Activated CD8-positive, alpha-beta memory T cell treated with anti-CD3 and anti-CD28 coated beads, Interleukin-2, amount 50 U/mL, for 24 hours (primary cell): ENCODE results near the gene TSHZ2.
"Not testable (repeated sequence)": the region's sequence is repeated elsewhere in the genome, so short reads cannot be mapped to it uniquely, and the experiment has no call there.

Source experiments
- DNase-seq: peaks from one replicate; pipeline ENCODE4 v3.0.0-alpha.2; 2020; ENCODE audit errors: extremely low read depth

Gene TSHZ2

DNA sequence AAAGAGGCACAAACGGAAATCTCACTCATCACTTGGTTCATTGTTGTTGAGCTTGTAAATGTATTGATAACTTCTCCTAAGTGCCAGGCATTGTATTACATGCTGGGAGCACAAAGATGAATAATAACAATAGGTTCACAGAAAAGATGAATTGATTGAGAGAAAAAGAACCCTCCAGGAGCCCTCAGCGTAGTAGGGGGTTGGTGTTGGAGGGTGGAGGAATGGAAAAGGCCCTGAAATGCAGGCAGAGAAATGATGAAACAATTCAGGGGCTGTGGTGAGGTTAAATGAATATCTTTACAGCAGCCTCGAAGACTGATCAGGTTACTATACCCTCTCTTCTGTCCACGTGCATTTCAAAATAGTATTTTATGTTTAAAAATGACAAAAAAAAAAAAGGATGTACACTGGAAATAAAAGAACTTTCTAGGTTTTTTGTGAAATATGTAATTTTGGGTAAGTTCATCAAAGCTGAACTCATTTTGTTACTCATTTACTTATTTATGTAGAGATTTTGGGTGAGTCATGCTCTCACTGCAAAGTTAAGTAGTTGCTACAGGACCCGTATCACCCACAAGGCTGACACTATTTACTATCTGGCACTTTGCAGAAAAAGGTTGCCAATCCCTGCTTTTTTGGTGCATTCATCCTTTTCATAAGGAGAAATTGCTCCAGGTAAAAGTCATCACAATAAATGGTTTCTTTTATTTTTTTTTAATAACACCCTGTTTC lies 344.2 kb downstream of the TSHZ2 start:
- DNase-seq = no peak

DNA sequence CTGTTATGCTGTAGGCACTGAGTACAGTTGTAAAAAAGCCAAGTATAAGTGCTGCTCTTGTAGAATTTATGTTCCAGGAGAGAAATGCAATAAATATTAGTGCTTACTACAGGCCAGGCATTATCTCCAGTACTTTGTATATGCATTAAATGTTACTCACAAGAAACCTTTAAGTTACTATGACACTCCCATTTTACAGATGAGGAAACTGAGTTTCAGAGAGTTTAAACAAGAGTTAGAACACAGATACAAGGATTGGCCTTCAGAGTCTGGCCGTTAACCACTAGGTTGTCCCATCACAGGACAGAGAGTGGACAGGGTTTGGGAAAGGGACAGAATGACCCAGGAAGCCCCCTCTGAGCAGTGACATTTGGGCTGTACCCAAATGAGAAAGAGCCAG lies 347.0 kb downstream of the TSHZ2 start:
- DNase-seq = no peak

DNA sequence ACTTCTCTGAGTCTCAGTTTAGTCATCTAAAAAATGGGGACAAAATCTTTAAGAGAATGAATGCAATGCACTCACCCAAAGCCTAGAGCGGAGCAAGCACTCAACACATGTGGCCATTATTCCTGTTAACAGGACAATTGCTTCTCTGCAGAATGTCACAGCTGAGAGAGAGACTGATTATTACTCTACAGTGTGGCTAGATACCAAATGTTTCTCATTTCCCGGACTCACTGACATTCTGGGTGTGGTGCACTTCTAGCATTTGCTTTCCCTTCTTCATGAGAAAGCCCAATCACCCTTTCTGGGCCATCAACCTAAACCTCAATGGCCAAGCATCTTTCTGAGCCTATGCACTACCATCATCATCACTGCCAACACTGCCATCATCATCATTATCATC lies 347.6 kb downstream of the TSHZ2 start:
- DNase-seq = no peak

- no peak for DNase-seq
These were observed 348.5 kb downstream of the TSHZ2 start for GRCh38 chr20:53320701-53321100.

GRCh38 chr20:53321596-53321995 lies 349.4 kb downstream of the TSHZ2 start:
- no peak for DNase-seq

- DNase-seq = no peak
These were observed 350.5 kb downstream of the TSHZ2 start for GRCh38 chr20:53322651-53323050.

DNA sequence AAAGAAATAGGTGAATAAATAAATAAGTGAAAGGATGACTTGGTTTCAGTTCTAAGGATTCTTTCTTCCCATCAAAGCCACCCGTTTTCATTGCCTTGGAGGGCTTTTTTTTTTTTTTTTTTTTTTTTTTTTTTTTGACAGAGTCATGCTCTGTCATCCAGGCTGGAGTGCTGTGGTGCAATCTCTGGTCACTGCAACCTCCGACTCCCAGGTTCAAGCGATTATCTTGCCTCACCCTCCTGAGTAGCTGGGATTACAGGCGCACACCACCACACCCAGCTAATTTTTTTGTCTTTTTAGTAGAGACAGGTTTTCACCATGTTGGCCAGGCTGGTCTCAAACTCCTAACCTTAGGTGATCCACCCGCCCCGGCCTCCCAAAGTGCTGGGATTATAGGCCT lies 351.3 kb downstream of the TSHZ2 start:
- DNase-seq = not testable (repeated sequence)

DNA sequence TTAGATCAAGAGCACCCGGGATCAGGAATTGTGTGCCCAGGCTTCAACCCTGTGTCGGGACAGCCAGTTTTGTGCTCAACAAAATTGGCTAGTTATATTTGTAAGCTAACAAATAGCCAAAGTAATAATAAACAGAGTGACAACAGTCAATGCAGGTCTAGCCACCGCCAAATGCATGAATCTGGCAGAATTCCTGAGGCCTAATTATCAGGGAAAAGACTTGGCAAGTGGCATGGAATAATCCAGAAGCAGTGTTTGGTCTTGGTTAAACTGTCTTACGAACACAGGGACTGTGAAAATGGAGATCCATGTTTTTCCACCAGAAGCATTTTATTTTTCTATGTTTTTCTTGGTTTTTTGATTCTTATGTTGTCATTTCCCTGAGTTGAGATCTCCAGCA lies 352.7 kb downstream of the TSHZ2 start:
- DNase-seq = no peak

DNA sequence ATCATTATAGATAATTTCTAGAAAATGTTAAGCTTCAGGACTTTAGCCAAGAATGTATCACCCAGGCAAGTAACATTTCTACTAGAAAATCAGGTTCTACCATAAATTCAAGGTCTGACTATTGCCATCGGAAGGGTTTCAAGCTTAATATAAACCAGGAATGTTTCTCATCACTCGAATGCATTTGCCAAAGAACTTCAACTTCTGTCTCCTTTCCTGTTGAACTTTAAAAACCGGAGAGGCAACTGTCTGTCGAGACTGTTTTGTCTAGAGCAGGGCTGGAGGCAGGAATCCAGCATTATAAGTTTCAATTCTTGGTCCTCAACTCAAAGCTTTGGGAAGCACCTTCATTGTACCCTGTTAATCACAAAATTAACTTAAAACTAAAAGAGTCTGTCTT lies 356.8 kb downstream of the TSHZ2 start:
- no peak for DNase-seq

- DNase-seq = no peak
These were observed 357.6 kb downstream of the TSHZ2 start for GRCh38 chr20:53329781-53330180.

DNA sequence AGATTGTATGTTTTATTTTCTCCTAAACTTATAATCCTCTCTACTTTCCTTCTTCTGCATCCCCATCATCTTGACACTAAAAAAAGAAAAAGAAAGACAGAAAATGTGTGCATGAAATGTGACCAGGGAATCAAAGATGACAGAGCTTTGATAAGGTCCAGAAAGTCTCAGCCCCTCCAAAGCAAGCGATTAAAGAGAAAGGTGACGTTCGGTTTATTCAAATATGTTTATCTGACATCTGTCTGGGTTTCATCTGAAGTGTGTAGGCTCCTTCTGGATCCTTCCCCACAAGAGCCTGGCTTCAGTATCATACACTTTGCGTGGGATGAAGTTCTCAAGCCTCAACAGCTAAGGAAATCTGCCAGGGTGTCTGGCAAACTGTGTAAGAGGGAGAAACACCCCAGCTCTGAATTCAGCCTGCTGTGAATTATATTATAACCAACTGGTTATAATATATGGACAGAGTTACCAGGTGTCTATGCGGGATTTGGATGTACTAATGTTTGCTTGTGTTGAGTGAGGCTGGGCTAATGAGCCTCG lies 358.5 kb downstream of the TSHZ2 start:
- DNase-seq = no peak

- DNase-seq = no peak
These were observed 359.2 kb downstream of the TSHZ2 start for GRCh38 chr20:53331151-53331973.

- DNase-seq = no peak
These were observed 360.1 kb downstream of the TSHZ2 start for GRCh38 chr20:53332022-53332837.

- DNase-seq = no peak
These were observed 362.7 kb downstream of the TSHZ2 start for GRCh38 chr20:53334861-53335260.

GRCh38 chr20:53335555-53335954 lies 363.4 kb downstream of the TSHZ2 start:
- no peak for DNase-seq

DNA sequence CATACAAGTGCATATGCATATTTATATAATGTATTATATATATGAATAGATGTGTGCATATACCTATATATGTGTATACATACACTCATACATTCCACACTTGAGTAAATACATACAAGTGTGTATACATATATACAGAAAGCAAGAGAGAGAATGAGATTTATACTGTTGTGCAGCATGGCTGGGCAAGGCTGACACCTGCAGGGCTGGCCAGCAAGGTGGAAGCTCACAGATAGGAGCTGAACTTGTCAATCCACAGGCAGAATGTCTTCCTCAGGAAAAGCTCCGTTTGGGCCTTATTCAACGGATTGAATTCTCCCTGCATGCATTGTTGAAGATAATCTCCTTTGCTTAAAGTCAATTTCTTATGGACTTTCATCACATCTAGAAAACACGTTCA lies 364.7 kb downstream of the TSHZ2 start:
- no peak for DNase-seq

GRCh38 chr20:53337390-53338101 lies 365.4 kb downstream of the TSHZ2 start:
- DNase-seq = no peak

DNA sequence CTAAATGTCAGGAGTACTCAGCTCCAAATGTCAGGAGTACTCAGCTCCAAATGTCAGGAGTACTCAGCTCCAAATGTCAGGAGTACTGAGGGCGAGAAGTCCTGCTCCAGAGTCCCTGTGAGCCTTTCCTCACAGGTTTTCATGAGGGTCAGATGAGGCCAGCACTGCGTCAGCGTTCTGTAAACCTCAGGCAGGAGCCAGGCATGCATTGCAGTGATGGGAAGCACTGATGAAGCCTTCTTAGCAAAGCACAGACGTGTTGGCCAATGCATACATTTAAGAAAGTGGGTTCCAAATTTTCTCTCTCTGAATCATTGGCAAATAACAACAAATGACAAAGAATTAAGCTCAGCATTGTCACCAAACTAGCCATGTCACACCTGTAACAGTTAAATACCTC lies 366.6 kb downstream of the TSHZ2 start:
- no peak for DNase-seq

GRCh38 chr20:53342429-53342828 lies 370.3 kb downstream of the TSHZ2 start:
- DNase-seq = no peak

DNA sequence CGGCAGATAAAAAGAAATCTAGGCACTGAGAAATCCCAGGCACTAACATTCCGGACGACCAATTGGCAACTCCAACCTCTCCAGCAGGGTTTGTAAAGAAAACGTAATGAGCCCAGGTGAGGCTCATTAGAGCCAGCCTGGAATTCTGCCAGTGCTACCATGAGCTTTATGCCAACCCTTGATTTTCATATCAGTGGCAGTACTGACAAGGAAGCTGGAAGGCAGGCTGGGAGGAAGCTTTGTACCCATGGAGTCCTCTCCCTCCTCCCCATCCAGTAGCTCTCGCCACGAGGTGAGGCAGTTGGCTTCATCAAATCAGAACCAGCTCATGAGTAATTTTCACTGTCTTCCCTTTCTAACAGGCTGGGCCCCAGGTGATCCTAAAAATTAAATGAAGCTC lies 371.3 kb downstream of the TSHZ2 start:
- DNase-seq = no peak

DNA sequence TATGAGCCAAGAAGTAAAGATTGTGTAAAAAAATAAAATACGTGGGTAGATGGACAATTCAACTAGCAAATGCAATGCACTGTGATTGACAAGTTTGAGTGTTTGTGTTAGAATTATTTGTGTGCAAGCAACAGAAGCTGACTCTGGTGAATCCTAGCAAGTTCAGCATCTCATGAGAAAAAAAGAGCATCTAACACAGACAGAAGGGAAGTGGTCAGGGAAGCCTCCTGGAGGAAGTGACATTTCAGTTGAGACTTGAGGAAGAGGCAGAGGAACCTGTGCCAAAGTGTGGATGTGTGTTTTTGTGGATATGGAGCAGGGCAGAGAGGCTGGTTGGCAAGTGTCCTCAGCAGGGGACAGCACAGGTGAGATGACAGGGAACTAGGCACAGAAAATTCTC lies 372.7 kb downstream of the TSHZ2 start:
- no peak for DNase-seq
